ENCODE results near the gene UQCC2.

The UQCC2 gene

DNA sequence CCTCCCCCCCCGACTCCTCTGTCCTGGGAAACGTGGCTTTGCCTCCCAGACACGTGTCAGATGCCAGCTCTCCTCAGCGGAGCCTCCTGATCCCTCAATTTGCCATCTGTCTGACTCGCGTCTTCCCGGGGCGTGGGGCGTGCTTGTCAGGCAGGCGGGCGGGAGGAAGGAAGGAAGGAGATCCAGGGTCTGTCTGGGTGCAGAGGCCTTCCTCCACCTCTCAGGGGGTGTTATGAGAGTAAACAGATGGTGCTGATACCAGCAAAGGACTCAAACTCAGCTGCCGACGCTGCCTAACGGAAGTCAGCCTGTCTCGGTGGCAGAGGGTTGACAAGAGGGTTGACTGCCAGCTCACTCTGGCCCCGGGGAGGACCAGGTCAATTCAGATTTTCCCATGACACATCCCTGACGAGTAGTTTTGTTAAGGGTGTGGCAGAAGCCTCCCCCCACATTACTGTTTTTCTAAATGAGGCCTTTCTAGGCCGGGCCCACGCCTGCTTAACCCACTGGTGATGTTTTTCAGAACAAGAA lies 17.0 kb downstream of the UQCC2 start:
- TF ChIP-seq FOXP2 (optimal IDR thresholded peaks at IDR 0.05; ENCODE audit: borderline replicate concordance, extremely low read depth, extremely low read length, insufficient read depth) (no peak), POLR2AphosphoS5 (IDR thresholded peaks at IDR 0.05; ENCODE audit: low read depth, low read length) (no peak), TAF1 (IDR thresholded peaks at IDR 0.05; ENCODE audit: borderline replicate concordance, insufficient read depth, low read length) (no peak; the same call in 1 of the 2 replicates), SIN3A (IDR thresholded peaks at IDR 0.05; ENCODE audit: borderline replicate concordance, insufficient read depth, low read length) (no peak)
- TF ChIP-seq, protein P1, sequence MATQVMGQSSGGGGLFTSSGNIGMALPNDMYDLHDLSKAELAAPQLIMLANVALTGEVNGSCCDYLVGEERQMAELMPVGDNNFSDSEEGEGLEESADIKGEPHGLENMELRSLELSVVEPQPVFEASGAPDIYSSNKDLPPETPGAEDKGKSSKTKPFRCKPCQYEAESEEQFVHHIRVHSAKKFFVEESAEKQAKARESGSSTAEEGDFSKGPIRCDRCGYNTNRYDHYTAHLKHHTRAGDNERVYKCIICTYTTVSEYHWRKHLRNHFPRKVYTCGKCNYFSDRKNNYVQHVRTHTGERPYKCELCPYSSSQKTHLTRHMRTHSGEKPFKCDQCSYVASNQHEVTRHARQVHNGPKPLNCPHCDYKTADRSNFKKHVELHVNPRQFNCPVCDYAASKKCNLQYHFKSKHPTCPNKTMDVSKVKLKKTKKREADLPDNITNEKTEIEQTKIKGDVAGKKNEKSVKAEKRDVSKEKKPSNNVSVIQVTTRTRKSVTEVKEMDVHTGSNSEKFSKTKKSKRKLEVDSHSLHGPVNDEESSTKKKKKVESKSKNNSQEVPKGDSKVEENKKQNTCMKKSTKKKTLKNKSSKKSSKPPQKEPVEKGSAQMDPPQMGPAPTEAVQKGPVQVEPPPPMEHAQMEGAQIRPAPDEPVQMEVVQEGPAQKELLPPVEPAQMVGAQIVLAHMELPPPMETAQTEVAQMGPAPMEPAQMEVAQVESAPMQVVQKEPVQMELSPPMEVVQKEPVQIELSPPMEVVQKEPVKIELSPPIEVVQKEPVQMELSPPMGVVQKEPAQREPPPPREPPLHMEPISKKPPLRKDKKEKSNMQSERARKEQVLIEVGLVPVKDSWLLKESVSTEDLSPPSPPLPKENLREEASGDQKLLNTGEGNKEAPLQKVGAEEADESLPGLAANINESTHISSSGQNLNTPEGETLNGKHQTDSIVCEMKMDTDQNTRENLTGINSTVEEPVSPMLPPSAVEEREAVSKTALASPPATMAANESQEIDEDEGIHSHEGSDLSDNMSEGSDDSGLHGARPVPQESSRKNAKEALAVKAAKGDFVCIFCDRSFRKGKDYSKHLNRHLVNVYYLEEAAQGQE (IDR thresholded peaks at IDR 0.05; ENCODE audit: insufficient read depth in 1 of 2, low read depth in 2 of 2, low read length in 2 of 2) = no peak

DNA sequence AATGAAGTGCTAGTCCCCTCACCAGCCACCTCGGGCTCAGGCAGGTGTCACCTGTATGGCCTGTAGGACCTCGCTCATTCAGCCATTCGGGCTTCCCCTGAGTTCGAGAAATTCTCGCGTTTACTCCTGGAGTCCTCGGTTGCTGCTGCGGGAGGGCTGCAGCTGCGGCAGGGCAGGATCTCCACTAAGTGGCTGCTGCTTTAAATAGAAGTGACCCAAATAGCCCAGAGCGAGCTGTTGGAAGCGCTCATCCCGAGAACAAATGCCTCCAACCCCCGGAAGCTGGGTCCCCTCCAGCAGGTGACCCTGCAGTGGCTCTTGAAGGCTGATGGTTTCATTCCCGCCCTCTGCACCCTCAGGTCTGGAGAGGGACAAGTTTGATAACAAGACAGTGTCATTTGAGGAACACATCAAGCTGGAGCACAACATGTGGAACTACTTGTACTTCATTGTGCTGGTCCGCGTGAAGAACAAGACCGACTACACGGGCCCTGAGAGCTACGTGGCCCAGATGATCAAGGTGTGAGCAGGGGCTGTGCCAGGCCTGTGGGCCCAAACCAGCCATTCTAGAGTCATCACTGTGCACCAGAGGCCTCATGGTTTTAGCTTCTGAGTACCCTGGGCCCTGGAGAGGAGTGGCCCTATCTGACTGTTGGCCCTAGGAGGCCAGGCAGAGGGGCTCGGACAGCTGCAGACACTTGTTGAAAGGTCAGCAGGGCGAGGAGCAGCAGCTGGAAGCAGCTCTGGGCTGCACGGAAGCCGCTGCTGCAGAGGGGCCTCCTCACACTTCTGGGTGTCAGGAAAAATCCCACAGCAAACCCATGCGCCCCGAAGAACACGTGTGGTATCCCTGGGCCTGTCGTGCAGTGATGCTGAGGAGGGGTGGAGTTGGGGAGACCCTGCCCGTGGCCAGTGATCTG lies 18.1 kb downstream of the UQCC2 start:
- TF ChIP-seq, protein P1 (IDR thresholded peaks at IDR 0.05; ENCODE audit: insufficient read depth in 1 of 2, low read depth in 2 of 2, low read length in 2 of 2) = no peak
- TF ChIP-seq TAF1 (IDR thresholded peaks at IDR 0.05; ENCODE audit: borderline replicate concordance, insufficient read depth, low read length) = no peak

DNA sequence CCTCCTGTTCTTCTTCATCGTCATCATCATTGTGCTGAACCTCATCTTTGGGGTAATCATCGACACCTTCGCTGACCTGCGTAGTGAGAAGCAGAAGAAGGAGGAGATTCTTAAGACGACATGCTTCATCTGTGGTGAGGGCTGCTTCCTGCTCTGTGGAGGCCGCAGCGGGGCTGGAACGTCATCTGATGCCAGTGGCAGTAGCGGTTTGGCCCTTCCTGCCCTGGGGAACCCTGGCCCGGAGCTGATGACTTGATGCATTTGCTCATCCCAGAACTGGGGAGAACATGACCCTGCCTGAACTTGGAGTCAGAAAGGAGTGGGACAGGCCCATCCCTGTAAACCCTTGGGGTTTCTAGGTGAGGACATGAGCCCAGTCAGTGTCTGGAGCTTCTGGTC lies 18.7 kb downstream of the UQCC2 start:
- TF ChIP-seq FOXP2 (optimal IDR thresholded peaks at IDR 0.05; ENCODE audit: borderline replicate concordance, extremely low read depth, extremely low read length, insufficient read depth) (no peak), POLR2AphosphoS5 (IDR thresholded peaks at IDR 0.05; ENCODE audit: low read depth, low read length) (no peak), TAF1 (IDR thresholded peaks at IDR 0.05; ENCODE audit: borderline replicate concordance, insufficient read depth, low read length) (no peak), SIN3A (IDR thresholded peaks at IDR 0.05; ENCODE audit: borderline replicate concordance, insufficient read depth, low read length) (no peak)
- TF ChIP-seq, protein P1 (IDR thresholded peaks at IDR 0.05; ENCODE audit: insufficient read depth in 1 of 2, low read depth in 2 of 2, low read length in 2 of 2) = no peak

DNA sequence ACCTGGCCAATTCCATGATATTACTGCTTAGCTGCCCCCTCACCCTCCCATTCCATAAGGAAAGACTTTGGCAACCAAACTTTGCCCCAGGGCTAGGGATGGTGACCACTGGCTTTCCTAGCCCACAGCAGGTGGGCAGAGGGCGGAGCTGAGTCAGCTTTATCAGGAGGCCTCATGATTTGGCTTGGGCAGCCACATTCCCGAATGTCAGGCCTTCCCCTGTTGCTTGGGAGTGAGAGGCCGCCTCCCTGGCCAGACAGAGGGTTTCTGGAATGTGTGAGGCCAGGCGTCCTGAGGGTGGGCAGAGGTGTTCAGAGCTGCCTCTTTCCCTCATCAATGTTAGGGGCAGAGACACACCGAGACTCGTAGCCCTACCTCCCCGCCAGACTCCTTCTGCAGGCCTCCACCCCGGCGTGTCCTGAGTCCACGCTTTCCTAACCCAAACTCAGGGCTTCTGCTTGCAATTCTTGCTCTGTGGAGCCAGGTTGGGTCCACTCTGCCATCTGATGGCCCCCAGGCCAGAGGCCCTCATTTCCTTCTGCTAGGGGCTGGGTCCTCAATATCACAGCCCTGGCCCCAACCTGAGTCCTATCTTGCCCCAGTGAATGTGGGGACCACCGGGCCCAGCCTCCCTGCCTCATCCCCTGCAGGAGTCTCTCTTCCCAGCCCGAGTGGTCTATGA lies 19.3 kb downstream of the UQCC2 start:
- TF ChIP-seq POLR2AphosphoS5 (IDR thresholded peaks at IDR 0.05; ENCODE audit: low read depth, low read length) (no peak), FOXP2 (optimal IDR thresholded peaks at IDR 0.05; ENCODE audit: borderline replicate concordance, extremely low read depth, extremely low read length, insufficient read depth) (no peak)

DNA sequence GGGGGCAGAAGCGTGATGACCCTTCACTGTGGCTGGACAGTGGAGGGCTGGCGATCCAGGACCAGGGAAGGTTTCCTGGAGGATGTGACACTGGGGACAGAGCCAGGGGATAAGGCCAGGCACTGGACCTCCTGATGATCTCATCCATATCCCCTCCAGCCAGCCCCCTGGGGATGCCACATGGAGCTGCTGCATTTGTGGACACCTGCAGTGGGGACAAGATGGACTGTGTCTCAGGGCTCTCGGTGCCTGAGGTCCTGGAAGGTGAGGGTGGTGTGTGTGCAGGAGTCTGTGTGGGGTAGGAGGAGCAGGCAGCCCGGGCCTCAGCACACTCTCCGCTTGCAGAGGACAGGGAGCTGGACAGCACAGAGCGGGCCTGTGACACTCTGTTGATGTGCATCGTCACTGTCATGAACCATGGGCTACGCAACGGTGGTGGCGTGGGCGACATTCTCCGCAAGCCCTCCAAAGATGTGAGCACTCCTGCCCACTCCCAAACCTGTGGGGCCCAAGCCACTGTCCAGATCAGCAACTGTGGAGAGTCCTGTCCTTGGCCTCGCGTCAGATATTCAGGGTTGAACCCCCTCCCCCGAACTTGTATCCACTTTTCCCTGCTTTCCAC lies 19.9 kb downstream of the UQCC2 start:
- TF ChIP-seq POLR2AphosphoS5 (IDR thresholded peaks at IDR 0.05; ENCODE audit: low read depth, low read length) (no peak), SIN3A (IDR thresholded peaks at IDR 0.05; ENCODE audit: borderline replicate concordance, insufficient read depth, low read length) (no peak), TAF1 (IDR thresholded peaks at IDR 0.05; ENCODE audit: borderline replicate concordance, insufficient read depth, low read length) (no peak), FOXP2 (optimal IDR thresholded peaks at IDR 0.05; ENCODE audit: borderline replicate concordance, extremely low read depth, extremely low read length, insufficient read depth) (no peak)
- TF ChIP-seq, protein P1 (IDR thresholded peaks at IDR 0.05; ENCODE audit: insufficient read depth in 1 of 2, low read depth in 2 of 2, low read length in 2 of 2) = no peak
